Stimulated activated CD4-positive, alpha-beta T cell treated with anti-CD3 and anti-CD28 coated beads, TNF-alpha, amount 100 ng/mL, for 48 hours (primary cell): ENCODE measurements around the gene EPB42.
"Not testable (repeated sequence)": the region's sequence is repeated elsewhere in the genome, so short reads cannot be mapped to it uniquely, and the experiment has no call there.

Source experiments
- DNase-seq, 3 donors: peaks; one replicate each; pipeline ENCODE4 v3.0.0-alpha.2; 2020; ENCODE audit warnings: low read depth in 3 of 3

EPB42 gene

GRCh38 chr15:43241100-43241499 lies 20.3 kb upstream of the EPB42 start:
- no peak for DNase-seq

DNA sequence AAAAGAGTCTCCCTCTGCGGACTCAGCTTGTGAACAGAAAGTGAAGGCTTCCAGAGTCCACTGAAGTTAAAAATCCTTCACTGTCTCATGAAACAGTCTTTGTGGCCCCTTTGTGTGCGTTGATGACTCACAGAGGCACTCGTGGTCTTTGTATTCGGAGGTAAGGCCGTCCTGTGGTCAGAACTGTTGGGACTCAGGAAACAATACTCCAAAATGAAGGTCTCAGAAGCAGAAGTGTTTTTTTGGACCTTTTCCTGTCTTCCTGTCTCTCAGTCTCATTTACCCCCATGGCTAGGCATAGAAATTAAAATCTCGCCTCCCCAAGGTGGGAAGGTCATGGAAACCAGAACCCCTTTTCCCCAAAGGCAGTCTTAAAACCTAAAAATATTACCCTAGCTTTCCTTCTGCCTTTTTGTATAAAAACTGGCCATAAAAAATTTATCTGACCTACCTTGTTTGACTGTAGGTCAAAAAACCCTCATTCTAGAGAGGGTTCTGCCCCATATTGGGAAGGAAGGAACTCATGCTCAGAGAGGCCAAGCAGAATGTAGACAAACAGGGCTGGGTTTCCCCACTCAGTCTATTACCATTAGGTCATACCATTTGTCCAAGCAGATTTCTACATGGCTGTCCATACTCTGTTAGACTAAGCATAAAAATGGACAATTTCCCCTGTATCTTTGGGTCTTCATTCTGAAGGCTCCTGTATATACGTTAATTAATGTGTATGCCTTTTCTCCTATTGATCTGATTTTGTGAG lies 19.1 kb upstream of the EPB42 start:
- no peak for DNase-seq

DNA sequence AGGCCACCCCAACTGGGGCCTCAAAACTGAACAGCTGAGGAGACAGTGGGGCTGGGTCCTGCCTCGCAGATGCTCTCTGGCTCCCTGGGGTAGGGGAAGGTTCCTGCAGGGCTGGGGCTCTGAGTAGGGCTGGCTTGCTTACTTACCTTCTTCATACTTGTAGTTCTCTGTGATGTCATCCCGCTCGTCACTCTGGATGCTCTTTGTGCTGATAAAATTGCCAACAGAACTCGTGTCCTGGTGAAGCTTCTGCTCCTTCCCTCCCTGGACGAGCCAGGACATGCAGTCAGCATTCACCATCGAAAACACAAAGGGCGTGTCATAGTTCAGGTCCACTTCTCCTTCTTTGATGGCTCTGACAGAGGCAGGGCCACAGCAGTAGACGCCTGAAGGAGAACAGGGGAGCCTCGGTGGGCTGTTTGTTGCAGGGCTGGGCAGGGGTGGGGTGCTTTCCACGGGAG lies 17.9 kb upstream of the EPB42 start:
- no peak for DNase-seq

DNA sequence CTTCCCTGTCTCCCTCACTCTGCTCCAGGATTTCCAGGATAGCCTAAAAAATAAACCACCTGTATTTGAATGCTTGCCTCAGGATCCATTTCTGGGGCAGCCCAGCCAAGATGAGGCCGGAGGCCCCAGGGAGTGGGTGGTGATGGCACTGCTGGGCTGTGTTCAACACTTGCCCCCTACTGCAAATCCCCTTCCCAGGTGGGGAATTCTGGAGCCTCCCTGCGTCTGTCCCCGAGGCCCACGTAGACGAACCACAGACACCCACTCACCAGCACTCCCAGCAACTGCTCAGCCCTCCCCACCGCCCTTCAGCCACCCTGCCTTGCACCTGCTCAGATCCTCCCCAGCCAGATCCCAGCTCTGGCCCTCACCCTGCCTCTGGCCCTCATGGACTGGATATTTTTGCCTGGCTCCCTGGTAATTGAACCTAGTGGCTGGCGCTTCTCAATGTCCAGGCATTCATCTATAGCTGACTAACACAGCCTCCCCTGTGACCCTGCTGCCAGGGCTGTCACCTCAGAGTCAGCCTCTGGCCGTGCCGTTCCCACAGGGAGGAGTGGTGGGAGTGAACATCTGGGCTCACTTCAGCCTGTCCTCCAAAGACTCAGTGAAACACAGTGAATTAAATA lies 17.1 kb upstream of the EPB42 start:
- no peak for DNase-seq

- no peak for DNase-seq
Measured at GRCh38 chr15:43235536-43235935, 14.7 kb upstream of the EPB42 start.

DNA sequence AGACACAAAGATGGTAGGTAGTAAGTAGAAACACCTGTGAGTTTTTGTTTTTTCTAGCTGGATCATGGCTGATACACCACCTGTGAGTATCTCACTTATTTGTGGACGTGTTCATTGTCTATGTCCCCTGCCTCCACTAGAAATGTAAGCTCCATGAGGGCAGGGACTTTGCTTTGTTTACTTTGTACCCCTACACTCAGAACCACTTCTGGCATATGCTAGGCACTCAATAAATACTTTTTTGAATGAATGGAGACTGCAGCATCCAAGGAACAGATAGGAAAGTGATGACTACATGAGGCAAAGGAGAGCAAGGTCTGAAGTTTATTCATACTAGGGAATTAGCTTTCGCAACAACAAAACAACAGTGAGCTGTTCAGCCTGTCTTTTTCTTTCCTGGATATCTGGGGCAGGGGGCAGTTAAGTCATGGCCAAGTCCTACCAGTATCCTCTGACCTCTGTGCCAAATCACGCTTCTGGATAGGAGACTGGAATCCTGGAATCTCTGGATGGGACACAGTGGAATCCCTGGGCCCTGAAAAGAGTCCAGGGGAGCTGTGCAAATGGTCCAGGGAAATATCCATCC lies 11.6 kb upstream of the EPB42 start:
- DNase-seq: no peak

GRCh38 chr15:43230640-43231115 lies 9.9 kb upstream of the EPB42 start:
- no peak for DNase-seq

DNA sequence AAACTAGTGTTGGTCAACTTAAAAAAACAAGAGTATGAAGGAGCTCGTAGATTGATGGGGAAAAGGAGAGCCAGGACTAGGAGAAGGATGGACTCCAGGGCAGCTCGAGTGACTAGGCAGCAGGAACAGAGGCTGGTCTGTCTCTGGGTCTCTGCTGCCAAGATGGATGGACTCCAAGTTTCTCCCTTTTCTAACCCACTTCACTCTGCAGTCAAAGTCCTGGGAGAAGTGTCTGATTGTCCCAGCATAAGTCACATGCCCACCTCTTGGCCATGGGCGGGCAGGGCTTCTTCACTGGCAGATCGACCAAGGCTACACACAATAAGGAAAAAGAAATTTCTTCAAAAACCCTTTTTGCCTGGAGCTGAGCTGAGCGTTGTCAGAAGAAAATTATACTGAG lies 9.2 kb upstream of the EPB42 start:
- no peak for DNase-seq

- DNase-seq: no peak
Measured at GRCh38 chr15:43226436-43227305, 5.9 kb upstream of the EPB42 start.

DNA sequence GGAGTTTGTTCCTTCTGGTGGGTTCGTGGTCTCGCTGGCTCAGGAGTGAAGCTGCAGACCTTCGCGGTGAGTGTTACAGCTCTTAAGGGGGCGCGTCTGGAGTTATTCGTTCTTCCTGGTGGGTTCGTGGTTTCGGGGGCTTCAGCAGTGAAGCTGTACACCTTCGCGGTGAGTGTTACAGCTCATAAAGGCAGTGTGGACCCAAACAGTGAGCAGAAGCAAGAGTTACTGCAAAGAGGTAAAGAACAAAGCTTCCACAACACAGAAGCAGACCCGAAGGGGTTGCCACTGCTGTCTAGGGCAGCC lies 5.1 kb upstream of the EPB42 start:
- not testable (repeated sequence) for DNase-seq

GRCh38 chr15:43225201-43225949 lies 4.6 kb upstream of the EPB42 start:
- DNase-seq: peak in 2 of 3 donors; percentile 25

DNA sequence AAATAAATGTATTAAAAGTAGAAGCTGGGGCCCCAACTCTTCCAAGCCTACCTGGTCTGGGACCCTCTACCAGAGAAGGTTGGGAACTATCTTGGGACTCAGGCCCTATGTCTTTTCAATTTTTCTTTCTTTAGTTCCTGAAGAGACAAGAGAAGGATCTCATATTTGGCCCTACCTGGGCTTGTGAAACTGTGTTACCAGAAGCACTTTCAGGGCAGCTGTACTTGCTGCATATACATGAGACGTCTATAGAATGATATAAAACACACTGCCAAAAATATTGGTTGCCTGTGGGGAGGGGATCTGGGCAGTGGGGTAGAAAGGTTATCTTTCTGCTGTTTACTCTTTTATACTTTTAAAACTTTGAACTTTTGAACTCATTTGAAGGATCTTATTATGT lies 604 bp upstream of the EPB42 start:
- no peak for DNase-seq

DNA sequence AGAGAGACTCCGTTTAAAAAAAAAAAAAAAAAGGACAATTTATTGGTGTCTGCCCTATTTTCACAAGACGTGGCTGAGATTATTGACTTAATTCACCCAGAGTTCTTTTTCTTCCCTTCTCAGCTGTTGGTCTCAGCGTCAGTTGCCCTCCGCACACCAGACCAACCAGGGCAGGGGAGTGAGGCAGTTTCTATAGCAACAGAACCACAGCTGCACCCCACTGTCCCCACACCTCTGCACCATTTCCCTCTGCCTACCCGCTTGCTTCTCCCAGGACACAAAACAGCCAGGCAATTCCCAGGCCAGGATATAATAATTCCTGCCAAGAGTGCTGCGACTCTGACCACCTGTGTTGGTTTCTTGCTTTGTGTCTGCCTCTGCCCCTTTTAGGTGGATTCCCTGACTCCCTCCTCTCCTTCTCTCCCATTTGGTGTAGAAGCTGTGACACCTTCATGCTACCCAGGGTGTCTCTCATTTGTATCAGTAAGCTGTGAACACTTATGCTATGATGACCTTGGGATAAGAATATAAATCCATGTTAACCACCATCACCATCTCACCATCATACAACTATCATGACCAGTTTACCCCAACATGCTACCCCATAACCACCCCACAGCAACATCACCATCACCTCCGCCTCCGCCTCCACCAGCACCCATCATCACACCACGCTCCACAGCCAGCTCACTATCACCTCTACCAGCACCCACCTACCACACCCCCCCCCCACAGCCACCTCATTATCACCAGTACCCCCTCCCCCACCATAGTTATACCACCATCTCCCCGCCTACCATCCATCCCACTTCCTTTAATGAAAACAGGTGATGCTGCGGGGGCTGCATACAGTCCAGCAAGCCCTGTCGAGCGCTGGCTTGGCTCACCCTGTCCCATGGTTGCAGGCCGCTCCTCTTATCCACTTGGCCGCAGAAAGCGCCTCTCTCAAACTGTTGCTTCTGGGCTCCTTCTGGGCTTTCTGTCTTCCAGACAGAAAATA lies 589 bp downstream of the EPB42 start:
- no peak for DNase-seq

- peak in 1 of 3 donors; percentile 6 for DNase-seq
Measured at GRCh38 chr15:43218908-43219706, 1.7 kb downstream of the EPB42 start.

GRCh38 chr15:43215961-43216360 lies 4.9 kb downstream of the EPB42 start:
- no peak for DNase-seq

- DNase-seq: no peak
Measured at GRCh38 chr15:43214592-43215295, 6.1 kb downstream of the EPB42 start.

- DNase-seq: no peak
Measured at GRCh38 chr15:43214169-43214568, 6.6 kb downstream of the EPB42 start.

GRCh38 chr15:43213466-43213865 lies 7.4 kb downstream of the EPB42 start:
- DNase-seq: no peak

- DNase-seq: no peak
Measured at GRCh38 chr15:43212951-43213350, 7.9 kb downstream of the EPB42 start.
